Stimulated activated CD8-positive, alpha-beta memory T cell treated with anti-CD3 and anti-CD28 coated beads, Interleukin-15, amount 100 ng/mL, for 1 hour (primary cell): ENCODE results near the gene CATSPER3.

Experiments used
- DNase-seq: peaks from one replicate; pipeline ENCODE4 v3.0.0-alpha.2; 2020; ENCODE audit warnings: low read depth

The CATSPER3 gene

DNA sequence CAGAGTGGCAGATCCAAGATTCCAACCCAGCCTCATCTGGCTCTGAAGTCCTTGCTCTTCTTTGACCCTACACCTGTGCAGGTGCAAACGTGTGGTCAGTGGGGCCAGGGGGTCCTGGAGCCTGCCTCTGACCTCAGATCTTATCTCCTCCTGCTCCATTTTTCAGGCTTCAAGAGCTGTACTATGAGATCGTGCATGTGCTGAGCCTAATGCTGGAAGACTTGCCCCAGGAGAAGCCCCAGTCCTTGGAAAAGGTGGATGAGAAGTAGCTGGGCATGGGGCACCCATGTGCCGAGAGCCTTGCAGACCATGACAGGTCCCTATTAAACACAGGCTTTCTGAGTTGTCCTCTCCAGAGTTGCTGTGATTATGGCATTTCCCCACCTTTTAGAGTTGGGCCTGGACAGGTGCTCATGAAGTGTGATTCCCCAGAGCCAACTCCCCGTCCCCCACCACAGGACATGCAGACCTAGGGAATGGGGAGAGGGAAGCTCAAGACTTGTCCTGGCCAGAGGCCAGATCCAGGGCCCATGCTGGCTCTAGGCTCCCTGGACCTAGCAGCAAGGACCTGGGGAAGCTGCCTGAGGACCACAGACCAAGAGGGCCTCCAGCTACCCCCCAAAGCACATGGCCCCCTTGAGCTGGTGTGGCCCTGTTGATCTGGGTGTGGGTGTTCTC lies 43.8 kb downstream of the CATSPER3 start:
- DNase-seq: no peak

DNA sequence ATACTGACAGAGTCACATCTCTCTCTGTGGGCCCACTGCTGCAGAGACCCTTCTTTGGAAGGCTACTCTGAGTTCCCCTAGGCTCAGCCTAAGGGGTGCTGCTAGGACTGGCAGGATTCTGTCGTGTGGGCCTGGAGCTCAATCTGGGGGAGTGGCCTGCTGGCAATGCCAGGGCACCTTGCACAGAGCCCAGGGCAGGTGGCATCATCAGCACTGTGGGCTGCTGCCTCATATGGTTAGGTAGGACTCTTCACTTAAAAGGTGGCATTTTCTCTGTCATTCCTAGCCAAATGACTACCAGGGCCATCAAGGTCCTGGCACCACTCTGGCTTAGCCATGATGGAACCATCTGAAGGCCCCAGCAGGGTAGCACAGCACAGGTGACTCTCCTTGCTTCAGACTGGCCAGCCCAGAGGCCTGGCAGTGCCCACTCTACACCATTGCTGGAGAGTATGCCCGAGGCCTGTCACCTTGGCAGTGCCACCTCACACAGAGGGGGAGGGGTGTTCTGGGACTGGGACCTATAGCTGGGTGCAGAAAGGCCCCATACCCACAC lies 44.4 kb downstream of the CATSPER3 start:
- DNase-seq: no peak

DNA sequence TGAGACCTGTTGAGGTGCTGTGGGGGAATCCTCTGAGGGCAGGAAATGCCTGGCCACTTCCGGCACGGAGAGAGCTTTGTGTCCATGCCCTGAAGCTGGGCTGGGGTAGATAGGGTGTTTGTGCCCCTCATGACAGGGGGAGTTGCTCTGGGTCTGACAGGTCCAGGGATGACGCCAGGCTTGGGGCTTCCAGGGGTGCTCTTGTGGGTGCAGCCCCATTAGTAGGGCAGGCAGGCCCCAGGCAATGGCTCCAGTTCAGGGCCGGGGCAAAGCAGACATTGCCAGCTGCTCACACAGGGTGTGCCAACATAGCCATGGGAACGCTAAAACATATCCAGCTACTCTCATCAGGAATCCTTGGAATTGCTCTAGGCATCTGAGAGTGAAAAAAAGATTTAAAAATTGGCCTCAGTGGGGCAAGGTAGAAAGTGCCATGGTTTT lies 45.3 kb downstream of the CATSPER3 start:
- no peak for DNase-seq

DNA sequence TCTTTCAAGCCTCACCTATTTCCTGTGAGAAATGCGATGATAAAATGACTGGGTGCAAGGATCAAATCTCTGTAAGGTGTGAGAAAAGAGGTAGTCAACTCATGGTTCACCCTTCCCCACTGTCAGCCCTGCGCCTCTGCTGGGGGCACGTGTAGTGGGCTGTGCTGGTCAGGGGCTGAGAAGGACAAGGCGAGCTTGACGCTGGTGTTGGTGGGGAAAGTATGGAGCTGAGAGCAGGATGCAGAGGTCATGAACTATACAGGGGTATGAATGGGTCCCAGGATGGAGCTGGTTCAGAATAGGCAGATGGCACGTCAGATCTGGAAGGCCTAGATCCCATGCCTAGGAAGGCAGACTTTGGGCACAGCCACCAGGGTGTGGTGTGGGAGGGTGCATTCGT lies 45.7 kb downstream of the CATSPER3 start:
- no peak for DNase-seq

DNA sequence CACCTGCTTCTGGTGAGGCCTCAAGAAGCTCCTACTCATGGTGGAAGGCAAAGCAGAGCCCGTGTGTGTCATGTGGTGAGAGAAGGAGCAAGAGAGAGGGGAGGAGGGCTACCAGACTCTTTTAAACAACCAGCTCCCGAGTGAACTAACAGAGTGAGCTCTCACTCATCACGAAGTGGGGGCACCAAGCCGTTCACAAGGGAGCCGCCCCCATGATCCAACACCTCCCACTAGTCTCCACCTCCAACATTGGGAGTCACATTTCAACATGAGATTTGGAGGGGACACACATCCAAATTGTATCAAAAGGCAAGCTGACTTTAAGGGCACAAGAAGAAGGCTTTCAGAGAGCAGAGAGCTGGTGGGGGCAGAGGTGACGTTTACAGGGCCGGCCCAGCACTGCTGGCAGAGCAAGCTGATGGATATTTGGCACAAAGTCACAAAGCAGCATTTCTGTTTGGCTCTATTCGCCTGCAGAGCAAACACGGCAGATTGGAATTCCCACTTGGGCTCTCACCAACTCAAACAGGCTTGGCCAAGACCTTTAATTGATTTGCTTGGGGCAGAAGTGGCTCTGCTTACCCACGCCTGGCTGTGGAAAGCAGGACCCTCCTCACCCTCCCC lies 46.4 kb downstream of the CATSPER3 start:
- DNase-seq: no peak

DNA sequence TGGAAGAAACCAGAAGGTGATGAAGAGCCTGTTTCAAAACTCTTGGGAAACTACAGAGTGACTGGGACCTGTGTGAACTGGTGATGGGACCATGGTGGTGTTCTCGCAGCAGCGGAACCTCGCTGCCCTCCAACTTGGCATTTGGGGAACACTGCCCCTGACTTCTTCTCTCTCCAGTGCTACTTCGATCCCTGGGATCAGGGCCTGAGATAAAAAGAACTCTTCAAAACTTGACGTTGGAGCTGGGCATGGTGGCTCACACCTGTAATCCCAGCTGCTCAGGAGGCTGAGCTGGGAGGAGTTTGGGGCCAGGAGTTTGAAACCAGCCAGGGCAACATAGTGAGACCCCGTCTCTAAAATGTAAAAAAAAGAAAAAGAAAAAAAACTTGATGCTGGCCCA lies 48.2 kb downstream of the CATSPER3 start:
- DNase-seq: no peak

DNA sequence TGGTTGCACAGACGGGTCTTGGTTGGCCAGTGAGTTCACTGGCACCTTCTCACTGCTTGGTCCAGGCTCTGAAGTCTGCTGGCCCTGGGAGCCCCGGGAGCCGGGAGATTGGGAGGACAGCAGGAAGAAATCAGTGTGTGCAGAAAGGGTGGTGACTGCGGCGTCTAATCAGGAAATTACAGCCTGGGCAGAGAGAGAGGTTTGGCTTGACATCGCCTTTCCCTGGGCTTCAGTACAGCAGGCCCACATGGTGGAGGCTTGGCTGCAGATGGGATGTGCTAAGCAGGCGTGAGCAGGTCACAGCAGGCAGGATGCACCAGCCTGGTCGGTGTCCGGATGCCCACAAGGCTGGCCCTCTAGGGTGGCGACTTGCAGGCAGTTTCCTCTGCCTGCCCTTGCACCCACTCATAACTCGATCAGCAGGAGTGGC lies 49.2 kb downstream of the CATSPER3 start:
- no peak for DNase-seq

DNA sequence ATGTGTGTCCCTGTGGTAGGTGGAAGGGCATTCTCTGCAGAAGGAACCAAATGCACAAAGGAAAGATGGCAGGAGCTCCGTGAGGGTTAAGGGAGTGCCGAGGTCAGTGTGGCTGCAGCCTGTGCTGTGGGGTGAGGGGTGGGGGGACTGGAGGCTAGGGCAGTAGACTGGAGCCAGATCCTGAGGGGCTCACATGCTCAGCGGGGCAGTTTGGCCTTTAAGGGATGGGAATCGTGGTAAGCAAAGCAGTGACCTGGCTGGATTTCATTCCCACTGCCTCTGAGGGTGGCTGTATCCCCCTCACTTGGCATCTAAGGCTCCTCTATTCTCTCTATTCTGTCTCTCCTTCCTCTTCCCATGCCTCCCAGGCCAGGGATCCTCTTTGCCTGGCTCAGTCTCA lies 50.8 kb downstream of the CATSPER3 start:
- no peak for DNase-seq

DNA sequence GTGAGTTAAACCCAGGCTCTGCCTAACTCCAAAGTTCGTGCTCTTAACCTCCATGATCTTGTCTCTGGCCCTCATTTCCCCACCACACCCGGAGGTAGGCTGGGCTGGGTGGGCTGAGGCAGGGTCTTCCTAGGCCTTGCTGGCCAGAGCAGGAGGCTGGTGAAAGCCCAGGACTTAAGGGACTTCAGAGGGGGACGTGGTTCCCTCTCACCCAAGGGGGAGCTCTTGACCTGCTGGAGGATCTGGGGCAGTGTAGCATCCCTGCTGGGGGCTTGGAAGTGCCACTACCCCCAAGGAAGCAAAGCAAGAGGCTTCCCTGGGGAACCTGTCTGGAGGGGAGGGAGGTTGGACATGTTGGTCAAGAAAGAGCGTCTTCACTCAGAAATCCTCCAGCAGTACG lies 51.6 kb downstream of the CATSPER3 start:
- DNase-seq: no peak

DNA sequence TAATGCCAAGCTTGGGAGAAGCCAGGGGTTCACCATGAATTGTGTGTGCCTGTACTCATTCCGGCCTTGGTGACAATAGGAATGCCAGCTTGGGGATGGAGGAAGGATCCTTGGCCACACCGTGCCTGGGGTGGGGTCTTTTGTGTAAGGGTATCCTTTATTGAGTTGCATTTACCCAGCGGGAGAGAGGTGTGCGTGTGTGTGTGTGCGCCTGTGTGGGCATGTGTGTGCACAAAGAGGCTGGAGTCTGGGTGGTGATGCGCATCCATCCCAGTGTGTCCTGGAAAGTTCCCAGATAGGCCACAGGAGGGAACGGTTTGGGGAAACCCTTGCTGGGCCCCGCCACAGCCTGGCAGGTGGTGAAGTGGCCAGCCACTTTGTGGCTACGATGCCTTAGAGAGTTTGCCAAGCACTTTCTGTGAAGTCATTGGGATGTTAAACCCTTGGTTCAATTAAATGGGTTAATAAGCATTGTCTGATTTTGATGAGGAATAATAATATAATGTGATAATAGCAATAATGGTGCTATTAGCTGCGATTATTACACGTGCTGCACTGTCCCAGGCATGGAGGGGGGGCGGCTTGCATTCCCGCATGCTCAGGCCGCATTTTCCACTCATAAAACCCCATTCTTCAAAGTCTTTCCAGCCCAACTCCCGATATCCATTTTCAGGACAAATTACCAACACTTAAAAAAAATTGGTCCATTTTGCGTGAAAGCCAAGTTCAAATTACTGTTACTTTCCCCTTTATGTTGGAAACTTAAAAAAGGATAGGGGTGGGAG lies 52.6 kb downstream of the CATSPER3 start:
- DNase-seq: no peak

DNA sequence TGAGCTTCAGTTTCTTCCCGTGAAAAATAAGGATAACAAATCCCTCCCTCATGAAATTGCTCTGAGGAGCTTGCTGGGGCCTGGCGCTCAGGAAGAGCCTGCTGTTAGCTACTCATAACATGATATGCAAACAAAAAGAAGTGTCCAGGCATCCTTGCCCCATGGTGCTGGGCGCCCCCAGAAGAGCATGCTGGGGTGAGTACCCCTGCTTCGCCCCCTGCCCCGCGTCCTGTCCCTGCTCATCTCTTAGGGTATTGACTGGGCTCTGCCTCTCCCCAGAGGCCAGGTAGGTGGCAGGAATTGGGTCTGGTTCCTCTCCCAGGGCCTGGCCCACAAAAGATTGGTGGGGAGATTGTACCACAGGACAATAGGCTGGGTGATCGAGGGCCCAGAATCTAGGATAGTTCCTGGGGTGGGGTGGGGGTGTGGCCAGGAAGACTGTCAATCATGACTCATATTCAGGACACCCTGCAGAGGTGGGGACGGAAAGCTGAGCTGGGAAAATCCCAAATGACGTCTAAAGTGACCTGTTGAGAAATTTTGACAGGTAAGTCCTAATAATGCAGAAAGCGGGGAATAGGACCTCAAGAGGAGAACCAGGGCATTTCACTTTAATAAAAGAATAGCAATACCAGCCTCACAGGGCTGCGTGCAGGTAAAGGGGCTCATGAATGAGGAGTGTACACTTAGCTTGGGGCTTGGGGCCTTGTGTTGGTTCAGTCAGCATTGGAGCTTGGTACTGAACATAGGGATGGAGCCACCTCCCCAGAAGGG lies 57.4 kb downstream of the CATSPER3 start:
- no peak for DNase-seq

DNA sequence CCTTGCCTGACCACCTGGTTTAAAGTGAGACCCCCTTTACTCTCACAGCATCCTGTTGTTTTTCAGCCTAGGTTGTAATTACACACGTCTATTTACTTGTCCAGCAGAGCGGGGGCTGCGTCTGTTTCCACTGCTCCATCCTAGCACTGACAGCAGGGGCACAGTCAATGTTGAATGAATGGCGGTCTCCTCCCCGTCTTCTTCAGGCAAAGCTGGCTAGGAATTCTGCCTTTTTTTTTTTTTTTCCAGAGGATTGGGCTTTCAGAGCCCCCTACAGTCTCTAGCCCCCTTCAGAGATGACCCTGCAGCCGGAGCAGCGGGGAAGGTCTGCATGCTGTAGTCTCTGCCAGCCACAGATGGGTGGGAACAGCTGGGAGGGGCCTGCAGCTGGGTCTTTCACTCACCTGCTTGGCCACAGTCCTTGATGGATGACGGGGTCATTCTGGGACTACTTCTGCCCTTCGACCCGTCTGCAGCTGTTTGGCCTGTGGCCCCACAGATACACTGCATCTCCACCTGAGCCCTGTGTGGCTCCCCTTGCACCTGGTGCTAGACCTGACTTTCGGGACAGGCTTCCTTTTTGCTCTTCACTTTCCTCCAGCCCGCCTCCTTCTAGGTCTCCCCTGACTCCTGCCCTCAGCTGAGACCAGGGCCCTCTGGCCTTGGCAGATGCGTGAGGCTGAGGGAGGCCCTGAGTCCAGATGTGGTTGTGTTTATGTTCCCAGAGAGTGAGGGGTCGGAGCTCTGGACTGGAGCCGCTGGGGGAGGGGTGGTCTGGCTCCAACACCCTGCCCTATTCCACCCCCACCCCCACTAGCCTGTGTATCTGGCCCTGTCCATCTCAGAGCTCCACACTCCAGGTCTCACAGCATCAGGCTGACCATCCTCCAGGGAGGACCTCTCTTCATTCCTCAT lies 58.3 kb downstream of the CATSPER3 start:
- no peak for DNase-seq

DNA sequence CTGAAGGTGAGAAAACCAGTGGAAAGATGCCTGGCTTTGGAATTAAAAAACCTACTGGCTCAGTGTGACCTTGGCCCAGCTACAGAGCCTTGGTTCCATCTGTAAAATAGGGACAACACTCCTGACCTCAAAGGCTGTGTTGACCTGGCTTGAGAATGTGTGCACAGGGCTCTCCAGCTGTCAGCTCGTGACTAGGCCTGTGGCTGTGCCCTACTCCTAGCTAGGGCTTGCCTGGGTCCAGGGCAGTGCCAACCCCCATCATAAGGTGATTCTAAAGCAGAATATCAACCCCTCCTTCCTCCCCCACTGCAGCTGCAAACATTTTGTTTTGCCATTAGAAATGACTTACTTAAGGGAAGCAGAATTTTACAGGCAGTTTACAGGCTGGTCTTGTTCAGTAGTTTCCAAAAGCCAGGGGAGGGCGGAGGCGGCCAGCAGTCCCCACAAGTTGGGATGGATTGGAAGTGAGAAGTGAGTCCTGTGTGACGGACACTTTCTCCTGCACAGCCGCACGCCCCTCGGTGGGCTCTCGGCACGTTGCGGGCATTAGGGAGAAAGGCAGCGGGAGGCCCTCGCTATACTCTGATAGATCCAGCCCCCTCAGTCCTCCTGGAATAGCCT lies 59.0 kb downstream of the CATSPER3 start:
- DNase-seq: no peak

DNA sequence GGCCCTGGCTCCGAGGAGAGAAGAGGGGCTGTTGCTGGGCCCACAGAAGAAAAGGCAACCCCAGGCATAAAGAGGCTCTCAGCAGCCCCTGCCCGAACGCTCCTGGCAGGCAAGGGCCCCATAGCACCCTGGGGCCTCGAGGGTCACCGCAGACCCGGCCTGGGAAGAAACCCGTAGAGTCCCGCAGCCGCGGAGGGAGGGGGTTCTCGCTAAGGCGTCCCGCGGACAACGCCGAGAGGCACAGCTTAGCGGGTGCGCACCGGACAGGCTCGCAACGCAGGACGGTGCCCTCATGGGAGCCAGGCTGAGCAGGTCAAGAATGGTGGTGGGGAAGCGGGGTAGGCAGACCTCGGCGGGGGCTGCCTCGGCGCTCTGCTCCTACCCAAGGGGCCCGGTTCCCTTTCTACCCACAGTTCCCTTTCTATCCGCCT lies 59.6 kb downstream of the CATSPER3 start:
- DNase-seq: no peak

DNA sequence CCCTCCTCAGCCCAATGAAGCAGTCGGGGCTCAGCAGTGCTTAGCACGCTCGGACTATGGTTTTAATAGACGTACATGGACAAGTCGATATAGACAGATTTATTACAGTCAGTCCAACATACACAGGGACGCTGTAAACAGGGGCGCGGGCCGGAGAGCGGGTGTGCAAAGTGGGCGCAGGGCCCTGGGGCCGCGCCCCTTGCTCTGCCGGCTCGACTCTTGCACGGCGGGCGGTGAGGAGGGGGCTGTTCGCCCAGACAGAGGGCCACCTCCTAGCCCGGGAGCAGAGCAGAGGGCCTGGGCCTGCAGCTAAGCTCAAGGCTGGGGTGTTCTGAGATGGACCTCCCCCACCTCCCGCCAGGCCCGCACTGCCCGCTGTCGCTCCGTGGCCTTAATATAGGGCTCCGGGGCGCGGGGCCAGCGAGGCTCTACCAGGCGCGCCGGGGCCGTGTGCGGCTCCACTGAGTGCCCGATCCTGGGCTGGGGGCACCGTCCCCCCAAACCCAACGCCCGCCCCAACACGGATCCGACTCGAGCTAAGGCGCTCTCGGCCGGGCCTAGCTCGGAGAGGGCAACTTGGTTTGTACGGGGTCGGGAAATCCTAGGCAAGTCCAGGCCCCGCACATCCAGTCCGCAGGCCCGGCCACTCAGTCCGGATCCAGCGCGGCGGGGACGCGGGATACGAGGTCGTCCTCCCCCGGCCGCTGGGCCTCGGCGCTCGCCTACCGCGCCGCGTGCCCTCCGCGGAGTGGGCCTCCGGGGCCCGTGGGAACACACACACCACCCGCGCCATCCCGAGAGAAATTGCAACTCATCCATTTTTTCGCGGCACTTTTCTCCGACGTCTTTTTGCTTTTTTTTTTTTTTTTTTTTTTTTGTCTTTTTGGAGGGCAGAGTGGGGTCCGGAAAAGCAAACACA lies 60.2 kb downstream of the CATSPER3 start:
- DNase-seq: no peak

DNA sequence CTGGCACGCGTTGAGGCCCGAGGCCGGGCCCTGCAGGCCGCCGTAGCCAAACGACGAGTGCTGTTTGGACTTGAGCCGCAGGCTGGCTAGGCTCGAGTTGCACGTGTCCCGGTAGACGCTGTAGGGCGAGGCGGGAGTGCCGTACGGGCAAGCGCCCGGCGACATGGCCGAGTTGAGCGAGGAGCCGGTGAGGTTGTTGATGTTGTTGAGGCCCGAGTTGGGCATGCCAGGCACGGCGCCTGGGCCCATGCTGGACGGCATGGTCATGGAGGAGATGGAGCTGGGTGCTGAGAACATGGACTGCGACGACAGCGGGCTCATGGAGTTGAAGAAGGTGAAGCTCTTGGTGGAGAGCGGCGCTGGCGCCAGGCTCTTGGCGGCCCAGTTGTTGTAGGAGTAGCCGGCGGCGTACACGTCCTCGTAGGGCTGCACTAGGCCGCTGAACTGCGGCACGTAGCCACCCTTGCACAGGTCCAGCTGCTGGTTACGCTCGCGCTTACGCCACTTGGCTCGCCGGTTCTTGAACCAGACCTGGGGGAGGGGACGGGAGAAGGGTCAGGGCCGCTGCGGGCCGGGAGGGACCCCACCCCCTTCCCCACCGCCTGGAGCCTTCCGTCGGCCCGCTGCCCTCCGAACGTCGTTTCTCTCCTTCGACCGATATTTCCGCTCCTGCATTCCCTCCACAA lies 61.2 kb downstream of the CATSPER3 start:
- no peak for DNase-seq

DNA sequence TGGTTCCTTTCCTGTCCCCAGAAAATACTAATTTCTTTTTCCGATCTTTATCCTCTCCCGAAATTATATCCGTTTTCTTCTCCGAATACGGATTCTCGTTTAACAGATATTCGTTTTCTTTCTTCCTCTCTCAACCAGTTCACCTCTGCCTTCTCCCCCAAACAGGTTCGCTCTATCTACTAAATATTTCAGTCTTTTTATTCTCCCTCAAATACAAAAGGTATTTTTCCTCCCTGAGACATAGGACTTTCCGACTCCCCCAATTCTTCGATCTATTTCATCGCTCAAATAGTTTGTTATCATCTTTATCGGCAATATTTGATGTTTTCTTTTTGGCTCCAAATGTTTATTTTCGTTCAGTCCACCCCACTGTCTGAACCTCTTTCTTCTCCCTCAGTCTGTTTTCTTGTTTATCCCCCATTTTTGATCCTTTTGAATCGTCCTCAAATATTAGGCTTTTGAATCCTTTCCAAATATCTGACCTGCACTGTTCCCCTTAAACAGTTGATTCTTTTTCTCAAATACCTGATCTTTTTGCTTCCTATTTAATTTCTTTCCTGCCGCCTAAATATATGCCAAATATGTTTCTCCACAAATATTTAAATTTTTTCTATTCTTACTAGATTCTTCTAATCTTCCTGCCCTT lies 61.9 kb downstream of the CATSPER3 start:
- DNase-seq: no peak
